Uterus (tissue), 4 donors: Measurements from ENCODE around the gene CDH13. TPM values are rescaled to one million over a fixed set of nuclear protein-coding genes. Genes with fewer than 3 reads are reported as not detected.

Source experiments
- DNase-seq, 2 donors: peaks; one replicate each; pipeline ENCODE4 v3.0.0-alpha.2; 2019 to 2020
- H3K27ac ChIP-seq, 2 donors: fragments of 200-600 bp; sonication (generic); 1 replicate in 1 of 2; 2 replicates in 1 of 2; pipeline ENCODE4 v1.5.1; 2016 to 2018
- H3K27me3 ChIP-seq, 2 donors: fragments of 200-600 bp; sonication (generic); one replicate each; pipeline ENCODE4 v1.5.1; 2018 to 2019; ENCODE audit warnings: control low read depth in 1 of 2
- H3K36me3 ChIP-seq, 2 donors: fragments of 200-600 bp; sonication (generic); one replicate each; pipeline ENCODE4 v1.5.1; 2019; ENCODE audit warnings: control low read depth in 1 of 2
- H3K4me1 ChIP-seq, 2 donors: fragments of 200-600 bp; sonication (generic); one replicate each; pipeline ENCODE4 v1.5.1; 2018 to 2019; ENCODE audit warnings: control low read depth in 1 of 2
- H3K4me3 ChIP-seq, 2 donors: fragments of 200-600 bp; sonication (generic); 1 replicate in 1 of 2; 2 replicates in 1 of 2; pipeline ENCODE4 v1.5.1; 2018 to 2019; ENCODE audit warnings: mild to moderate bottlenecking in 1 of 2
- H3K9me3 ChIP-seq, 2 donors: fragments of 200-600 bp; sonication (generic); one replicate each; pipeline ENCODE4 v1.5.1; 2019; ENCODE audit warnings: control low read depth in 1 of 2
- POLR2A ChIP-seq, 2 donors: fragments of 450-650 bp; IDR thresholded peaks; one replicate each; pipeline ENCODE4 v1.6.1; 2016; ENCODE audit warnings: antibody characterized with exemption in 2 of 2, mild to moderate bottlenecking in 1 of 2, moderate library complexity in 1 of 2
- intact Hi-C: fragments of 100-400 bp; cut with DNase I; formaldehyde crosslinking; loops from one replicate; pipeline ENCODE4 v1.15.1; 2023; ENCODE audit warnings: low total_unique reads
- total RNA-seq, 4 donors: library from RNA; depleted of rRNA in 3 of 4; stranded (reverse); fragments of >200 nt in 3 of 4; gene quantifications; one replicate each; pipeline versions ENCODE4 v1.1.0 to v1.2.4, GENCODE V29; 2014 to 2023
- TF ChIP-seq, protein P1 (sequence below), 4 experiments: fragments of 200-600 bp in 2 of 4; fragments of 450-650 bp in 2 of 4; sonication (generic) in 2 of 4; IDR thresholded peaks; one replicate each; pipeline ENCODE4 v1.5.1; 2016 to 2019; ENCODE audit warnings: antibody characterized with exemption in 4 of 4, mild to moderate bottlenecking in 2 of 4, moderate library complexity in 1 of 4
- donor health status: DM: yes; HTN: yes; CAD: no.

Gene CDH13
- total RNA-seq, 4 donors from 2014 or later, result 49.1 to 99.4 (median 82.7) TPM

DNA sequence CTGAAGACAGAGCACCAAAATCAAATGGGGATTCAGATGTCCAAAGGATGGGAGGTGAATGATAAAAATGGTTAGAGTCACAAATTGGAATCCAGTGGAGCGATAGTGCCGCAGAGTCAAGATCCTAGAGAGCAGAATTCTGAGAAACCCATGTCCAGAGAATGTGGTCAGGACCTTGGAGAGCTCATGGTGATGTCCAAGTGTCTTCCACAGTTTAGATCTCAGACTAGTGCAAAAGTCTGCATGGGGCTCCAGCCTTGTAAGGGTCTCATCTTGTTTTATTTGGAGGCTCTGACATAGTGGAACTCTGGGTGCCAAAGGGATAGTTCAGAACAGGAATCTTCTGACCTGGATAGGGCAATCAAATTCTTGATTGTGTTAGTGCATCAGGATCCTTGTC, 935.1 kb downstream of the CDH13 start:
- Histone ChIP-seq H3K27me3 (no peaks in the 10 kb centered on the region), H3K36me3 (no peaks in the 10 kb centered on the region), H3K4me1 (no peaks in the 10 kb centered on the region), H3K4me3 (no peak overlapping the region), H3K27ac (no peak overlapping the region), H3K9me3 (no peaks in the 10 kb centered on the region)
- no peak for DNase-seq
- TF ChIP-seq, protein P1, sequence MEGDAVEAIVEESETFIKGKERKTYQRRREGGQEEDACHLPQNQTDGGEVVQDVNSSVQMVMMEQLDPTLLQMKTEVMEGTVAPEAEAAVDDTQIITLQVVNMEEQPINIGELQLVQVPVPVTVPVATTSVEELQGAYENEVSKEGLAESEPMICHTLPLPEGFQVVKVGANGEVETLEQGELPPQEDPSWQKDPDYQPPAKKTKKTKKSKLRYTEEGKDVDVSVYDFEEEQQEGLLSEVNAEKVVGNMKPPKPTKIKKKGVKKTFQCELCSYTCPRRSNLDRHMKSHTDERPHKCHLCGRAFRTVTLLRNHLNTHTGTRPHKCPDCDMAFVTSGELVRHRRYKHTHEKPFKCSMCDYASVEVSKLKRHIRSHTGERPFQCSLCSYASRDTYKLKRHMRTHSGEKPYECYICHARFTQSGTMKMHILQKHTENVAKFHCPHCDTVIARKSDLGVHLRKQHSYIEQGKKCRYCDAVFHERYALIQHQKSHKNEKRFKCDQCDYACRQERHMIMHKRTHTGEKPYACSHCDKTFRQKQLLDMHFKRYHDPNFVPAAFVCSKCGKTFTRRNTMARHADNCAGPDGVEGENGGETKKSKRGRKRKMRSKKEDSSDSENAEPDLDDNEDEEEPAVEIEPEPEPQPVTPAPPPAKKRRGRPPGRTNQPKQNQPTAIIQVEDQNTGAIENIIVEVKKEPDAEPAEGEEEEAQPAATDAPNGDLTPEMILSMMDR (IDR thresholded peaks at IDR 0.05), result no peak
- TF ChIP-seq POLR2A (IDR thresholded peaks at IDR 0.05), result no peak
- intact Hi-C loops, result no loop called here

GRCh38 chr16:83568345-83568744, 941.6 kb downstream of the CDH13 start:
- Histone ChIP-seq H3K4me3 (no peak overlapping the region), H3K27me3 (no peaks in the 10 kb centered on the region), H3K9me3 (no peaks in the 10 kb centered on the region), H3K36me3 (no peaks in the 10 kb centered on the region), H3K27ac (no peak overlapping the region), H3K4me1 (no peaks in the 10 kb centered on the region)
- no peak for TF ChIP-seq POLR2A (IDR thresholded peaks at IDR 0.05)
- TF ChIP-seq, protein P1 (IDR thresholded peaks at IDR 0.05), result no peak
- no peak for DNase-seq
- intact Hi-C loops, result no loop called here

GRCh38 chr16:83574388-83574787, 947.6 kb downstream of the CDH13 start:
- intact Hi-C loops, result no loop called here
- H3K9me3 ChIP-seq, result no peaks in the 10 kb centered on the region
- H3K36me3 ChIP-seq, result no peaks in the 10 kb centered on the region

DNA sequence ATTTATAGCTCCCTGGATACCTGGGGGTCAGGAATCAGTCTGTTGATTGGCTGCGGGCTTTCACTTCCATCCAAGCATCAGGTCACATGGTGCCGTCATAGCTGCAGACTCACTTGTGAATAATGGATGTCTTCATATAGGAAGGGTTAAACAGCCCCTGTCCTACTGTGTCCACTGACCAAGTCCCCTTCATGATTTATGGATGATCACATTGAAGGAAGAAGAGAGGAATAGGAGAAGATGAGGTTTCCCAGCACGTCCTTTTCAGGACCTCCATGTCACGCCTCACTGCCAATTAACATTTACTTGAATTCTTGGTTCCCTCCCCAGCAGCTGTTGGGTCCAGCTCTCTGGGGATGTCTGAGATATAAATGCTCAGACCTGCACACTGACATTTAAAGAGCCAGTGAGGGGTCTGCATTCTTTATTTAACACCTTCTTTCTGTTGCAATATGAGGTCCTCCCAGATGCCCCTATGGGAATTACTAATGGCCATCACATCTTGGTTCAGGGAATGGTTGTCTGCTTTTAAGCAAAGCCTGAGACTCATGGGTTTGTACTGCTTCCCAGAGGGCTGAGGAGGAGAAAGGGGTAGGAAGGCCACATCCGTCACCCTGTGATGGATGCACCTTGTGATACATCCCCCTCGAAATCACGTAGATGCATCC, 950.4 kb downstream of the CDH13 start:
- TF ChIP-seq, protein P1 (IDR thresholded peaks at IDR 0.05), result no peak
- no peak for TF ChIP-seq POLR2A (IDR thresholded peaks at IDR 0.05)
- no peak for DNase-seq
- H3K27me3 ChIP-seq, result no peaks in the 10 kb centered on the region
- no peaks in the 10 kb centered on the region for H3K36me3 ChIP-seq
- H3K4me1 ChIP-seq, result no peaks in the 10 kb centered on the region
- intact Hi-C loops, result no loop called here
- H3K4me3 ChIP-seq, result no peak overlapping the region
- no peaks in the 10 kb centered on the region for H3K9me3 ChIP-seq
- H3K27ac ChIP-seq, result no peak overlapping the region

More at GRCh38 chr16:83574388-83574787, 947.6 kb downstream of the CDH13 start:
- H3K27me3 ChIP-seq, result no peaks in the 10 kb centered on the region
- no peak overlapping the region for H3K4me3 ChIP-seq
- no peak for TF ChIP-seq POLR2A (IDR thresholded peaks at IDR 0.05)
- TF ChIP-seq, protein P1 (IDR thresholded peaks at IDR 0.05), result no peak
- H3K27ac ChIP-seq, result no peak overlapping the region
- no peaks in the 10 kb centered on the region for H3K4me1 ChIP-seq
- no peak for DNase-seq

DNA sequence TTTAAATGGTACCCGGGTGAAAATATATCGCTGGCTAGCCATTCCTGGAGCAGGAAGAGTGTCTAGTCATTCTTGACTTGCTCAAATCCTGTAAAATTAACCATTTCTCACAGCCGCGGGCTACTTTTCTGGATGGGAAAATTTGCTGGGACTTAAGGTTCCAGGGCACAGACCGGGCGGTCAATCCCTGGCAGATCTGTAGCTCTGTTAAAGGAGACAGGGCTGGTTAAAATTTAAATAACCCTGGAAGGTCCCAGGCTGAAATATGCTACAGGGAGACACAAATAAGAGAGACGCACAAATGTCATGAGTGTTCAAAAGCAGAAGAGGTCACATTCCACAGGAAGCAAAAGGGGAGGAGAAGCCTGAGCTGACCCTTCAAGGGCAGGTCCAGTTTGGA, 951.4 kb downstream of the CDH13 start:
- Histone ChIP-seq H3K27me3 (no peaks in the 10 kb centered on the region), H3K9me3 (no peaks in the 10 kb centered on the region), H3K4me1 (no peaks in the 10 kb centered on the region), H3K27ac (no peak overlapping the region), H3K36me3 (no peaks in the 10 kb centered on the region), H3K4me3 (no peak overlapping the region)
- TF ChIP-seq, protein P1 (IDR thresholded peaks at IDR 0.05), result no peak
- no peak for TF ChIP-seq POLR2A (IDR thresholded peaks at IDR 0.05)
- no peak for DNase-seq
- intact Hi-C loops, result no loop called here
